PC-3 (cell line): ENCODE results near the gene ALG9. TPM values are rescaled to one million over a fixed set of nuclear protein-coding genes. Genes with fewer than 3 reads are reported as not detected.

ENCODE experiments used
- ATAC-seq: fragments of 200-7000 bp; cut with Tn5 transposase; 2 replicates; pipeline ENCODE4 v1.9.1; 2020; ENCODE audit warnings: mild to moderate bottlenecking, moderate library complexity
- BruUV-seq: library from RNA; stranded (reverse); fragments of 400-500 nt; replicated peaks from 2 replicates; lab custom pipeline; 2021; lab: Mats Ljungman, UMichigan
- CTCF ChIA-PET: fragments of 300-600 bp; sonication (Branson Sonifier 250); formaldehyde crosslinking; loops from one replicate; lab custom pipeline; 2022; ENCODE audit warnings: antibody characterized with exemption; lab: Charles Lee
- POLR2A ChIA-PET: fragments of 300-600 bp; sonication (Branson Sonifier 250); formaldehyde crosslinking; loops from one replicate; lab custom pipeline; 2022; ENCODE audit warnings: antibody characterized with exemption; ENCODE audit not compliant: unreplicated experiment; lab: Charles Lee
- DNase-seq: peaks from one replicate; pipeline ENCODE4 v3.0.0-alpha.2; 2015
- H2AFZ ChIP-seq: fragments of 300-600 bp; sonication (generic); 2 replicates; pipeline ENCODE4 v1.6.0; 2016; ENCODE audit warnings: antibody characterized with exemption, low read length
- H3F3A ChIP-seq: fragments of 300-600 bp; sonication (generic); one replicate; pipeline ENCODE4 v1.6.0; 2017; ENCODE audit warnings: antibody characterized with exemption, low read length, control low read depth, mild to moderate bottlenecking; ENCODE audit not compliant: unreplicated experiment
- H3K27ac ChIP-seq: fragments of 300-600 bp; sonication (generic); 2 replicates; pipeline ENCODE4 v1.5.1; 2016; ENCODE audit warnings: mild to moderate bottlenecking, low read length
- H3K27me3 ChIP-seq: fragments of 300-600 bp; sonication (generic); 2 replicates; pipeline ENCODE4 v1.6.1; 2016; ENCODE audit warnings: low read length, mixed read lengths
- H3K36me3 ChIP-seq: fragments of 300-600 bp; sonication (generic); 2 replicates; pipeline ENCODE4 v1.6.1; 2016; ENCODE audit warnings: low read depth, mixed run types, low read length, mixed read lengths
- H3K4me1 ChIP-seq: fragments of 300-600 bp; sonication (generic); 2 replicates; pipeline ENCODE4 v1.5.1; 2016; ENCODE audit warnings: low read length; ENCODE audit not compliant: insufficient read depth
- H3K4me2 ChIP-seq: fragments of 300-600 bp; sonication (generic); 2 replicates; pipeline ENCODE4 v1.6.0; 2016; ENCODE audit warnings: low read length
- H3K4me3 ChIP-seq: fragments of 300-600 bp; sonication (generic); 2 replicates; pipeline ENCODE4 v1.5.1; 2016; ENCODE audit warnings: mild to moderate bottlenecking, low read length, mixed read lengths
- H3K79me2 ChIP-seq: fragments of 300-600 bp; sonication (generic); 2 replicates; pipeline ENCODE4 v1.6.1; 2017; ENCODE audit warnings: low read length, mixed read lengths
- H3K9ac ChIP-seq: fragments of 300-600 bp; sonication (generic); 2 replicates; pipeline ENCODE4 v1.6.0; 2016; ENCODE audit warnings: mild to moderate bottlenecking, low read length
- H3K9me2 ChIP-seq: fragments of 300-600 bp; sonication (generic); replicated peaks from 2 replicates; pipeline ENCODE4 v1.6.1; 2016; ENCODE audit warnings: mixed run types, low read length, mixed read lengths
- H3K9me3 ChIP-seq: fragments of 300-600 bp; sonication (generic); 2 replicates; pipeline ENCODE4 v1.6.1; 2016; ENCODE audit warnings: low read length, mixed read lengths
- H4K20me1 ChIP-seq: fragments of 300-600 bp; sonication (generic); 2 replicates; pipeline ENCODE4 v1.6.1; 2016; ENCODE audit warnings: low read length, mixed read lengths
- CTCF ChIP-seq: fragments of 300-600 bp; sonication (generic); conservative IDR thresholded peaks from 2 replicates; pipeline ENCODE4 v1.5.1; 2017; ENCODE audit warnings: antibody characterized with exemption, low read depth, mild to moderate bottlenecking, low read length
- EZH2 ChIP-seq: fragments of 300-600 bp; sonication (generic); IDR thresholded peaks from one replicate; pipeline ENCODE4 v1.6.1; 2017; ENCODE audit warnings: antibody characterized with exemption, mild to moderate bottlenecking, low read length; ENCODE audit not compliant: unreplicated experiment
- EZH2phosphoT487 ChIP-seq: fragments of 300-600 bp; sonication (generic); IDR thresholded peaks from 2 replicates; pipeline ENCODE4 v1.6.1; 2018; ENCODE audit warnings: mild to moderate bottlenecking, antibody characterized with exemption, low read length, borderline replicate concordance
- intact Hi-C: fragments of 100-400 bp; cut with micrococcal nuclease; formaldehyde crosslinking; loops from 2 replicates; pipeline ENCODE4 v1.9.0; 2023
- total RNA-seq: library from RNA; depleted of rRNA; stranded (reverse); fragments of >200 nt; gene quantifications from 2 replicates; pipeline ENCODE4 v1.2.3, GENCODE V29; 2014

ALG9 gene
- total RNA-seq, 1 experiment from 2014 or later = 34.3 TPM

DNA sequence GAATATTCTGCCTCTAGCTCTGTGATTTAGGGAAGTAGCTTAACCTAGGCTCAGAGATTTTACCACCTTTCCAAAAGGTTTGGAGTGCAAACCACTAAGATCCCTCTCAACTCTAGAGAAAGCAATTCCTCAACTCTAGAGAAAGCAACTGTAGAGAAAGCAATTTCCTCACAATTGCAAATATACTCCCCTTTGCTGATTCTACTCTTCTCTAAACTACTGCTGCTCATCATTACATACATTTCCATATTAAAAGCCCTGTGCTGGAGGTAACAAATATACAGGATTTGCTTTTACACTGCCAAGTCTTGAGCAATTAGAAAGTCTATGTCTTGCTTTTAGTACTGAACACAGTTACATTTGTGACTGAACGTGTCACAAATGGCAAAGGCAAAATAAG lies 48.2 kb downstream of the ALG9 start:
- intact Hi-C loops = no loop called here
- Histone ChIP-seq H2AFZ (no peak overlapping the region), H3K36me3 (peaks cover under 1% of the 10 kb centered on the region; the same call in 1 of the 2 replicates), H3K4me3 (no peak overlapping the region), H3F3A (no peaks in the 10 kb centered on the region), H3K79me2 (no peaks in the 10 kb centered on the region), H3K27ac (no peak overlapping the region), H3K4me1 (no peaks in the 10 kb centered on the region), H4K20me1 (no peaks in the 10 kb centered on the region), H3K27me3 (no peaks in the 10 kb centered on the region), H3K9me2 (no peaks in the 10 kb centered on the region), H3K9ac (no peak overlapping the region), H3K4me2 (no peak overlapping the region), H3K9me3 (no peaks in the 10 kb centered on the region)
- ATAC-seq (no peak), DNase-seq (no peak)
- TF ChIP-seq EZH2phosphoT487 = no peak
- TF ChIP-seq EZH2 = no peak
- TF ChIP-seq CTCF = no peak
- ChIA-PET CTCF (no interaction called here), POLR2A (no interaction called here)
- no TSS peak for BruUV-seq

DNA sequence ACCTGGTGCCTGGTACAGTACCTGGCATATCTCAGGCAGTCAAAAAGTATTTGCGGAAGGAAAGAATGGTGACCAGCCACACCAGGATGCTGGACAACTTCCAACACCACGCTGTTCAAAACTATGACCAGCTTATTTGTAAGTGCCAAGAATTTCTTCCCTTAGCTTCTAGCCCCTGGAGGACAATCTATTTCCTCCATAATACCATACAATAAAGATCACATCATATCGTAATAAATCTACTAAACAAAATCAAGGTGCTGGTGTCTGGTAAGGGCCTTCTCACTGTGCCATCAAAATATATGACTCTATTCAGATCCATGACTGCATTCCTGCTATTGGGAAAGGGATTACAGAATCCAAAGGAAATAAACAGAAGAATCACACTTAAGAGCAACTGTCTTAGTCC lies 51.5 kb downstream of the ALG9 start:
- no TSS peak for BruUV-seq
- H3K4me2 ChIP-seq = no peak overlapping the region
- no peak for DNase-seq
- H4K20me1 ChIP-seq = no peaks in the 10 kb centered on the region
- no peak overlapping the region for H3K4me3 ChIP-seq
- H3K36me3 ChIP-seq = no peaks in the 10 kb centered on the region
- no peaks in the 10 kb centered on the region for H3K4me1 ChIP-seq
- ATAC-seq = no peak
- CTCF ChIA-PET = no interaction called here
- H3K9me3 ChIP-seq = no peaks in the 10 kb centered on the region
- POLR2A ChIA-PET = no interaction called here
- H2AFZ ChIP-seq = no peak overlapping the region
- no peaks in the 10 kb centered on the region for H3F3A ChIP-seq
- no peak overlapping the region for H3K27ac ChIP-seq
- no peaks in the 10 kb centered on the region for H3K27me3 ChIP-seq
- H3K79me2 ChIP-seq = no peaks in the 10 kb centered on the region
- no peaks in the 10 kb centered on the region for H3K9me2 ChIP-seq
- TF ChIP-seq EZH2phosphoT487 = no peak
- TF ChIP-seq EZH2 = no peak
- no peak for TF ChIP-seq CTCF
- intact Hi-C loops = no loop called here
- H3K9ac ChIP-seq = no peak overlapping the region

DNA sequence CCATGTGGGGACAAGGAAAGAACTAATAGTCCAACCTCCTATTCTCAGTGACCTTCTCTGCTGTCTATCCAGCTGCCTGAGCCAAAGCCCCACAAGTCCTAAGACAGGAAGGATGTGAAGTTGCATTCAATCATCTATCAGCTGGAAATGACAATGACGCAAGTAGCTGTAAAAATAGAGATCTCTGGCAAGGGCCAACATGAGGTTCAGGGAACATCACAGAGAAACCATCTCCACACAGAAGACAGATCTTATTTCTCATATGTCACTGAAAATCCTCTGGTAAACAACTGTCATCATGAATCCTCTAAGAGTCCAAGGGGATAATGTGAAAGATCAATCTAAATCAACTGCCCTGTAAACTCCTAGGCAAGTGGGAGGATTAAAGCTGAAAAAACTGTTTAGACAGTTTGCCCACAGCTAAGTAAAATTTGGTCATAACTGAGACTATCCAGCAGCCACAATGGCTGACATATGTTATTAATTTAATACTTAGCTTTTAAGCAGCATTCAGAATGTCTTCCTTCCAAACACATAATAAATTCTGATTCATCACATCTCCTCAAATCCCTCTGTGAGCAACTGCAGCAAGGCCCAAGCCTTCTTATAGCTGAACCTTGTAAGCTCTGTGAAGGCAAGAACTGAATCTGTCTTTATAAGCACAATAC lies 52.1 kb downstream of the ALG9 start:
- intact Hi-C loops = no loop called here
- no peak overlapping the region for H3K4me3 ChIP-seq
- H3K9me3 ChIP-seq = no peaks in the 10 kb centered on the region
- POLR2A ChIA-PET = no interaction called here
- no peaks in the 10 kb centered on the region for H3F3A ChIP-seq
- DNase-seq = no peak
- H3K27ac ChIP-seq = no peak overlapping the region
- no peaks in the 10 kb centered on the region for H3K79me2 ChIP-seq
- TF ChIP-seq EZH2phosphoT487 = no peak
- TF ChIP-seq CTCF = no peak
- TF ChIP-seq EZH2 = no peak
- no peaks in the 10 kb centered on the region for H4K20me1 ChIP-seq
- H3K36me3 ChIP-seq = no peaks in the 10 kb centered on the region
- ATAC-seq = no peak
- no peak overlapping the region for H3K9ac ChIP-seq
- no peak overlapping the region for H2AFZ ChIP-seq
- no peaks in the 10 kb centered on the region for H3K4me1 ChIP-seq
- H3K9me2 ChIP-seq = no peaks in the 10 kb centered on the region
- no TSS peak for BruUV-seq
- H3K27me3 ChIP-seq = no peaks in the 10 kb centered on the region
- no peak overlapping the region for H3K4me2 ChIP-seq
- CTCF ChIA-PET = no interaction called here
